ENCODE results near the gene DMAC2L.
"Not testable (repeated sequence)": the region's sequence is repeated elsewhere in the genome, so short reads cannot be mapped to it uniquely, and the experiment has no call there.

Gene DMAC2L

GRCh38 chr14:50301914-50302313 lies 10.2 kb upstream of the DMAC2L start:
- Histone ChIP-seq H3K36me3 (ENCODE audit: control insufficient read depth in 1 of 2, insufficient read depth in 2 of 2, low read length in 2 of 2) (peaks cover 0 to 8% of the 10 kb centered on the region in 2 donors), H3K27ac (ENCODE audit: low read depth, low read length) (no peak overlapping the region), H3K4me1 (ENCODE audit: control insufficient read depth in 1 of 2, insufficient read depth in 2 of 2, low read length in 2 of 2) (no peaks in the 10 kb centered on the region), H3K4me3 (ENCODE audit: low read depth in 1 of 2, low read length in 2 of 2) (no peak overlapping the region), H3K9ac (ENCODE audit: low read depth in 1 of 2, low read length in 2 of 2) (no peak overlapping the region), H3K27me3 (ENCODE audit: control insufficient read depth in 1 of 2, insufficient read depth in 2 of 2, low read length in 2 of 2) (no peaks in the 10 kb centered on the region), H3K9me3 (ENCODE audit: control insufficient read depth in 1 of 2, low read length in 2 of 2) (no peaks in the 10 kb centered on the region)

GRCh38 chr14:50303744-50304471 lies 8.2 kb upstream of the DMAC2L start:
- no peak overlapping the region for H3K27ac ChIP-seq (ENCODE audit: low read depth, low read length)

GRCh38 chr14:50308363-50308915 lies 3.7 kb upstream of the DMAC2L start:
- H3K27me3 ChIP-seq (ENCODE audit: control insufficient read depth in 1 of 2, insufficient read depth in 2 of 2, low read length in 2 of 2), result no peaks in the 10 kb centered on the region
- no peak overlapping the region for H3K27ac ChIP-seq (ENCODE audit: low read depth, low read length)
- no peaks in the 10 kb centered on the region for H3K9me3 ChIP-seq (ENCODE audit: control insufficient read depth in 1 of 2, low read length in 2 of 2)

More at GRCh38 chr14:50303744-50304471, 8.2 kb upstream of the DMAC2L start:
- H3K36me3 ChIP-seq (ENCODE audit: control insufficient read depth in 1 of 2, insufficient read depth in 2 of 2, low read length in 2 of 2), result peaks cover 0 to 8% of the 10 kb centered on the region in 2 donors
- no peak overlapping the region for H3K4me3 ChIP-seq (ENCODE audit: low read depth in 1 of 2, low read length in 2 of 2)
- no peaks in the 10 kb centered on the region for H3K27me3 ChIP-seq (ENCODE audit: control insufficient read depth in 1 of 2, insufficient read depth in 2 of 2, low read length in 2 of 2)
- H3K4me1 ChIP-seq (ENCODE audit: control insufficient read depth in 1 of 2, insufficient read depth in 2 of 2, low read length in 2 of 2), result no peaks in the 10 kb centered on the region
- no peaks in the 10 kb centered on the region for H3K9me3 ChIP-seq (ENCODE audit: control insufficient read depth in 1 of 2, low read length in 2 of 2)
- H3K9ac ChIP-seq (ENCODE audit: low read depth in 1 of 2, low read length in 2 of 2), result no peak overlapping the region

GRCh38 chr14:50310445-50310844 lies 1.7 kb upstream of the DMAC2L start:
- H3K27ac ChIP-seq (ENCODE audit: low read depth, low read length), result no peak overlapping the region
- no peaks in the 10 kb centered on the region for H3K9me3 ChIP-seq (ENCODE audit: control insufficient read depth in 1 of 2, low read length in 2 of 2)
- H3K4me1 ChIP-seq (ENCODE audit: control insufficient read depth in 1 of 2, insufficient read depth in 2 of 2, low read length in 2 of 2), result peaks cover 11 to 15% of the 10 kb centered on the region in 2 donors
- no peaks in the 10 kb centered on the region for H3K36me3 ChIP-seq (ENCODE audit: control insufficient read depth in 1 of 2, insufficient read depth in 2 of 2, low read length in 2 of 2)
- H3K27me3 ChIP-seq (ENCODE audit: control insufficient read depth in 1 of 2, insufficient read depth in 2 of 2, low read length in 2 of 2), result no peaks in the 10 kb centered on the region
- H3K9ac ChIP-seq (ENCODE audit: low read depth in 1 of 2, low read length in 2 of 2), result no peak overlapping the region
- H3K4me3 ChIP-seq (ENCODE audit: low read depth in 1 of 2, low read length in 2 of 2), result no peak overlapping the region

More at GRCh38 chr14:50308363-50308915, 3.7 kb upstream of the DMAC2L start:
- Histone ChIP-seq H3K4me1 (ENCODE audit: control insufficient read depth in 1 of 2, insufficient read depth in 2 of 2, low read length in 2 of 2) (peaks cover 9 to 12% of the 10 kb centered on the region in 2 donors), H3K4me3 (ENCODE audit: low read depth in 1 of 2, low read length in 2 of 2) (no peak overlapping the region), H3K9ac (ENCODE audit: low read depth in 1 of 2, low read length in 2 of 2) (no peak overlapping the region), H3K36me3 (ENCODE audit: control insufficient read depth in 1 of 2, insufficient read depth in 2 of 2, low read length in 2 of 2) (no peaks in the 10 kb centered on the region)

- Histone ChIP-seq H3K9me3 (ENCODE audit: control insufficient read depth in 1 of 2, low read length in 2 of 2) (no peaks in the 10 kb centered on the region), H3K27me3 (ENCODE audit: control insufficient read depth in 1 of 2, insufficient read depth in 2 of 2, low read length in 2 of 2) (no peaks in the 10 kb centered on the region), H3K27ac (ENCODE audit: low read depth, low read length) (peak overlapping the region; percentile 95), H3K36me3 (ENCODE audit: control insufficient read depth in 1 of 2, insufficient read depth in 2 of 2, low read length in 2 of 2) (no peaks in the 10 kb centered on the region), H3K4me3 (ENCODE audit: low read depth in 1 of 2, low read length in 2 of 2) (peak overlapping the region; percentile 95 to 96), H3K9ac (ENCODE audit: low read depth in 1 of 2, low read length in 2 of 2) (peak overlapping the region; percentile 84 to 91), H3K4me1 (ENCODE audit: control insufficient read depth in 1 of 2, insufficient read depth in 2 of 2, low read length in 2 of 2) (peaks cover 11 to 15% of the 10 kb centered on the region in 2 donors)
Measured at GRCh38 chr14:50311337-50311971, 670 bp upstream of the DMAC2L start.

GRCh38 chr14:50312734-50313054 lies 570 bp downstream of the DMAC2L start:
- H3K9me3 ChIP-seq (ENCODE audit: control insufficient read depth in 1 of 2, low read length in 2 of 2), result no peaks in the 10 kb centered on the region
- peaks cover 11 to 15% of the 10 kb centered on the region in 2 donors for H3K4me1 ChIP-seq (ENCODE audit: control insufficient read depth in 1 of 2, insufficient read depth in 2 of 2, low read length in 2 of 2)
- H3K36me3 ChIP-seq (ENCODE audit: control insufficient read depth in 1 of 2, insufficient read depth in 2 of 2, low read length in 2 of 2), result no peaks in the 10 kb centered on the region
- peak overlapping the region; percentile 95 to 96 for H3K4me3 ChIP-seq (ENCODE audit: low read depth in 1 of 2, low read length in 2 of 2)
- no peaks in the 10 kb centered on the region for H3K27me3 ChIP-seq (ENCODE audit: control insufficient read depth in 1 of 2, insufficient read depth in 2 of 2, low read length in 2 of 2)
- H3K9ac ChIP-seq (ENCODE audit: low read depth in 1 of 2, low read length in 2 of 2), result peak overlapping the region; percentile 69 to 84
- peak overlapping the region; percentile 95 for H3K27ac ChIP-seq (ENCODE audit: low read depth, low read length)

GRCh38 chr14:50314098-50314497 lies 2.0 kb downstream of the DMAC2L start:
- H3K36me3 ChIP-seq (ENCODE audit: control insufficient read depth in 1 of 2, insufficient read depth in 2 of 2, low read length in 2 of 2); H3K9ac ChIP-seq (ENCODE audit: low read depth in 1 of 2, low read length in 2 of 2); H3K27me3 ChIP-seq (ENCODE audit: control insufficient read depth in 1 of 2, insufficient read depth in 2 of 2, low read length in 2 of 2); H3K27ac ChIP-seq (ENCODE audit: low read depth, low read length); H3K9me3 ChIP-seq (ENCODE audit: control insufficient read depth in 1 of 2, low read length in 2 of 2); H3K4me3 ChIP-seq (ENCODE audit: low read depth in 1 of 2, low read length in 2 of 2): not testable (repeated sequence)
- peaks cover 11 to 15% of the 10 kb centered on the region in 2 donors for H3K4me1 ChIP-seq (ENCODE audit: control insufficient read depth in 1 of 2, insufficient read depth in 2 of 2, low read length in 2 of 2)

- Histone ChIP-seq H3K9ac (ENCODE audit: low read depth in 1 of 2, low read length in 2 of 2) (no peak overlapping the region), H3K9me3 (ENCODE audit: control insufficient read depth in 1 of 2, low read length in 2 of 2) (no peaks in the 10 kb centered on the region), H3K27me3 (ENCODE audit: control insufficient read depth in 1 of 2, insufficient read depth in 2 of 2, low read length in 2 of 2) (no peaks in the 10 kb centered on the region), H3K4me3 (ENCODE audit: low read depth in 1 of 2, low read length in 2 of 2) (no peak overlapping the region), H3K4me1 (ENCODE audit: control insufficient read depth in 1 of 2, insufficient read depth in 2 of 2, low read length in 2 of 2) (peaks cover 18 to 20% of the 10 kb centered on the region in 2 donors), H3K36me3 (ENCODE audit: control insufficient read depth in 1 of 2, insufficient read depth in 2 of 2, low read length in 2 of 2) (peaks cover 0 to 9% of the 10 kb centered on the region in 2 donors), H3K27ac (ENCODE audit: low read depth, low read length) (no peak overlapping the region)
Measured at GRCh38 chr14:50318031-50318626, 6.0 kb downstream of the DMAC2L start.

GRCh38 chr14:50319293-50319692 lies 7.2 kb downstream of the DMAC2L start:
- Histone ChIP-seq H3K27me3 (ENCODE audit: control insufficient read depth in 1 of 2, insufficient read depth in 2 of 2, low read length in 2 of 2) (no peaks in the 10 kb centered on the region), H3K9me3 (ENCODE audit: control insufficient read depth in 1 of 2, low read length in 2 of 2) (no peaks in the 10 kb centered on the region), H3K27ac (ENCODE audit: low read depth, low read length) (no peak overlapping the region), H3K36me3 (ENCODE audit: control insufficient read depth in 1 of 2, insufficient read depth in 2 of 2, low read length in 2 of 2) (peaks cover 0 to 17% of the 10 kb centered on the region in 2 donors), H3K4me1 (ENCODE audit: control insufficient read depth in 1 of 2, insufficient read depth in 2 of 2, low read length in 2 of 2) (peaks cover 12 to 15% of the 10 kb centered on the region in 2 donors), H3K4me3 (ENCODE audit: low read depth in 1 of 2, low read length in 2 of 2) (no peak overlapping the region), H3K9ac (ENCODE audit: low read depth in 1 of 2, low read length in 2 of 2) (no peak overlapping the region)

GRCh38 chr14:50319721-50320120 lies 7.6 kb downstream of the DMAC2L start:
- H3K4me1 ChIP-seq (ENCODE audit: control insufficient read depth in 1 of 2, insufficient read depth in 2 of 2, low read length in 2 of 2), result peaks cover 12 to 15% of the 10 kb centered on the region in 2 donors
- no peaks in the 10 kb centered on the region for H3K27me3 ChIP-seq (ENCODE audit: control insufficient read depth in 1 of 2, insufficient read depth in 2 of 2, low read length in 2 of 2)
- H3K9me3 ChIP-seq (ENCODE audit: control insufficient read depth in 1 of 2, low read length in 2 of 2), result no peaks in the 10 kb centered on the region
- H3K4me3 ChIP-seq (ENCODE audit: low read depth in 1 of 2, low read length in 2 of 2), result no peak overlapping the region
- H3K9ac ChIP-seq (ENCODE audit: low read depth in 1 of 2, low read length in 2 of 2), result no peak overlapping the region
- peaks cover 0 to 20% of the 10 kb centered on the region in 2 donors for H3K36me3 ChIP-seq (ENCODE audit: control insufficient read depth in 1 of 2, insufficient read depth in 2 of 2, low read length in 2 of 2)
- no peak overlapping the region for H3K27ac ChIP-seq (ENCODE audit: low read depth, low read length)

All from duodenal mucosa (tissue), 2 donors.